Pancreas (tissue), 10 donors: Measurements from ENCODE around the gene SRSF6. TPM values are rescaled to one million over a fixed set of nuclear protein-coding genes. Genes with fewer than 3 reads are reported as not detected.

Source experiments
- ATAC-seq, 4 donors: fragments of 200-7000 bp; cut with Tn5 transposase; one replicate each; pipeline versions ENCODE4 v1.8.0 to v1.9.1; 2020; ENCODE audit warnings: mild to moderate bottlenecking in 4 of 4, moderate library complexity in 4 of 4
- DNase-seq, 6 donors: peaks; one replicate each; pipeline ENCODE4 v3.0.0-alpha.2; 2020
- FAIRE-seq: peaks from 2 replicates; lab custom pipeline; 2012; peaks lifted over from hg19 to GRCh38; lab: Jason Lieb, UNC
- H3K27ac ChIP-seq, 4 donors: fragments of 200-600 bp; sonication (generic); 1 replicate in 3 of 4; 2 replicates in 1 of 4; pipeline versions ENCODE4 v1.5.0 to v1.8.0; 2020
- H3K27me3 ChIP-seq, 4 donors: fragments of 200-600 bp; one replicate each; pipeline ENCODE4 v1.8.0; 2021
- H3K36me3 ChIP-seq, 3 donors: fragments of 200-600 bp; sonication (generic) in 1 of 3; one replicate each; pipeline versions ENCODE4 v1.5.0 to v1.8.0; 2020 to 2021
- H3K4me1 ChIP-seq, 3 donors: fragments of 200-600 bp; one replicate each; pipeline ENCODE4 v1.8.0; 2021
- H3K4me3 ChIP-seq, 4 donors: fragments of 200-600 bp; sonication (generic) in 2 of 4; one replicate each; pipeline versions ENCODE4 v1.5.0 to v1.8.0; 2020 to 2021
- H3K9me3 ChIP-seq, 4 donors: fragments of 200-600 bp; one replicate each; pipeline ENCODE4 v1.8.0; 2021
- CTCF ChIP-seq, 4 donors: fragments of 200-600 bp; sonication (generic) in 3 of 4; IDR thresholded peaks; one replicate each; pipeline versions ENCODE4 v1.5.0 to v1.8.0; 2021; ENCODE audit warnings: antibody characterized with exemption in 4 of 4
- WGBS, 2 donors: extraction: QIAGEN DNeasy Blood & Tissue Kit; methylation state at CpG; one replicate each; pipeline ENCODE4 v1.1.7; 2013; 5-methylcytosine and 5-hydroxymethylcytosine counted together
- intact Hi-C, 3 donors: fragments of 100-400 bp; cut with DNase I; formaldehyde crosslinking; loops; one replicate each; pipeline versions ENCODE4 v1.11.1 to v1.14.2; 2022
- polyA plus RNA-seq, 2 donors: library from polyadenylated mRNA; stranded (reverse); fragments of 200-250 nt; gene quantifications; one replicate each; pipeline ENCODE4 v1.2.3, GENCODE V29; 2013
- total RNA-seq, 6 donors: library from RNA; stranded (reverse); fragmentation: NEBNext Ultra II Directional in 4 of 6; extraction: Animal tissue kit (Norgen Biotek cat#: 25700) in 4 of 6; gene quantifications; one replicate each; pipeline versions ENCODE4 v1.2.1 to v1.2.4, GENCODE V29; 2021 to 2023
- donor health status: healthy with polysubstance abuse.
- donor health status: DM: no; HTN: no; CAD: no; lungs with moderate emphysema.
- donor health status: DM: no; HTN: no; CAD: no.
- donor health status: control.
- donor health status: control.
- donor health status: Bipolar disorder and iron deficiency.
- donor health status: DM: yes; HTN: yes; CAD: no.
- donor health status: DM: no; HTN: no; CAD: no.
- donor health status: DM: no; HTN: no; CAD: no.
- donor health status: DM: yes; HTN: yes; CAD: no.

The SRSF6 gene
- total and polyA plus RNA-seq, 8 donors, result 53.9 to 113 (median 80.7) TPM

- Histone ChIP-seq H3K4me3 (peak within 1 kb of the TSS; percentile 31 to 65 (median 60)), H3K4me1 (no peaks in the 10 kb centered on the region), H3K27me3 (no peaks in the 10 kb centered on the region), H3K36me3 (no peaks in the 10 kb centered on the region), H3K27ac (no peak within 1 kb of the TSS), H3K9me3 (no peaks in the 10 kb centered on the region)
- intact Hi-C loops, result no loop called here
- WGBS, 2 donors, result 5 to 8% methylated on average over 65 to 95 of the region's 95 CpGs
- TF ChIP-seq CTCF (IDR thresholded peaks at IDR 0.05), result no peak
- ATAC-seq, result peak; percentile 89 to 97 (median 94)
- FAIRE-seq, result no peak
- DNase-seq, result peak; percentile 55 to 86 (median 66)
These were observed 49.7 kb downstream of the SRSF6 start, which contains the start of gene L3MBTL1 for GRCh38 chr20:43507150-43508080. TSS of gene L3MBTL1 (plus strand) at chr20:43507697. CDS start at chr20:43513504, 5,807 bp downstream.

GRCh38 chr20:43508106-43508505 is 50.4 kb downstream of the SRSF6 start:
- Histone ChIP-seq H3K9me3 (no peaks in the 10 kb centered on the region), H3K27ac (no peak overlapping the region), H3K36me3 (no peaks in the 10 kb centered on the region), H3K27me3 (no peaks in the 10 kb centered on the region), H3K4me3 (peak overlapping the region; percentile 31 to 65 (median 60)), H3K4me1 (no peaks in the 10 kb centered on the region)
- DNase-seq (no peak), FAIRE-seq (no peak), ATAC-seq (peak in 2 of 4 donors; percentile 9 to 12)
- WGBS, 2 donors, result 20 to 22% methylated on average over 22 of the region's 22 CpGs
- intact Hi-C loops, result no loop called here
- TF ChIP-seq CTCF (IDR thresholded peaks at IDR 0.05), result no peak

- peak overlapping the region in 1 of 4 donors; percentile 65 for H3K4me3 ChIP-seq
- TF ChIP-seq CTCF (IDR thresholded peaks at IDR 0.05), result no peak
- 89 to 90% methylated on average over 11 of the region's 11 CpGs for WGBS, 2 donors
- ATAC-seq (no peak), DNase-seq (no peak), FAIRE-seq (no peak)
- H3K36me3 ChIP-seq, result no peaks in the 10 kb centered on the region
- intact Hi-C loops, result no loop called here
- no peak overlapping the region for H3K27ac ChIP-seq
- H3K27me3 ChIP-seq, result no peaks in the 10 kb centered on the region
- H3K4me1 ChIP-seq, result no peaks in the 10 kb centered on the region
- H3K9me3 ChIP-seq, result no peaks in the 10 kb centered on the region
These were observed 50.9 kb downstream of the SRSF6 start for GRCh38 chr20:43508604-43509040.

GRCh38 chr20:43511879-43512278 is 54.2 kb downstream of the SRSF6 start:
- no peak overlapping the region for H3K4me3 ChIP-seq
- DNase-seq, result no peak
- no peaks in the 10 kb centered on the region for H3K27me3 ChIP-seq
- WGBS, 2 donors, result 57 to 62% methylated on average over 1 of the region's 1 CpG
- ATAC-seq, result no peak
- no peaks in the 10 kb centered on the region for H3K9me3 ChIP-seq
- H3K4me1 ChIP-seq, result no peaks in the 10 kb centered on the region
- no peak overlapping the region for H3K27ac ChIP-seq
- no peaks in the 10 kb centered on the region for H3K36me3 ChIP-seq
- intact Hi-C loops, result no loop called here
- no peak for FAIRE-seq
- TF ChIP-seq CTCF (IDR thresholded peaks at IDR 0.05), result no peak
